Stimulated activated CD8-positive, alpha-beta memory T cell treated with anti-CD3 and anti-CD28 coated beads, Interleukin-2, amount 100 ng/mL, for 1 hour (primary cell): ENCODE results near the gene NRXN2.

Source experiments
- DNase-seq, 2 donors: peaks; one replicate each; pipeline ENCODE4 v3.0.0-alpha.2; 2020; ENCODE audit warnings: low read depth in 2 of 2

NRXN2 gene

DNA sequence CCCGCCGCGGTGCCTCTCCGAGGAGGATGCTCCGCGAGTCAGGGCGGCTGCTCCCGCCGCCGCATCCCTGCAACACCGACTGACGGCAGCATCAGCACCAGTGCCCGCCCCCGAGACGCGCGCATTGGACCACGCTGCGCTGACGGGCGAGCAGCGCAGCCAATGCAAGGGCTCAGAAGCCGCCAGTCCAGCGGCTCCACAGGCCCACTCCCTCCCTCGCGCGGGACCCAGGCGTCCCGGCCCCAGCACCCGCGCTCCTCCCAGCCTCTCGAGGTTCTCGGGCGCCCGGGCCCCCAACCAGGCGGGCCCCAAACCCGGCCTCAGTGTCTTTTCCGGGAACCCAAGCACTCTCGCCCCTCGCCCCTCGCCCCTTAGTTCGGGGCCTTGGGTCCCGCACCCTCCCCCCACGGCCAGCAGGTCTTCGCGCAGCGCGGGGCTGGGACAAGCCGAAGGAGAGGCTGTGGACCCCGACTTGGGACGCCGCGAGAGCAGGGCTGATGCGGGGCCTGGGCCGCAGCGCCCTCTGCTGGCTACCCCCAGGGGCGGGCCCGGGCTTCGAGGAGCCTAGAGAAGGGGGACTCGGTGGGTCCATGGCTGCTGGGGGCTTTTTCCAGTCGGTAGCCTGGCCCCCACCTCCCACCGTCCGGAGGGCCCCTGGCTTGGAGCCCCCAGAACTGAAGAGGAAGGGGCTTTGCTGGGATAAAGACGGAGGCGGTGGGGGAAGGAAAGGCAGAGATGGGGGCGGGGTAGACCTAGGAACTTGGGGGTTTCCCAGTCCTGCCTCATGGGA is at the start of gene NRXN2:
Gene NRXN2 (minus strand): TSS at position 81 of the 790 bp plus-strand sequence. CDS start 9,498 bp downstream, outside the sequence.
- DNase-seq, result peak; percentile 62 to 74

DNA sequence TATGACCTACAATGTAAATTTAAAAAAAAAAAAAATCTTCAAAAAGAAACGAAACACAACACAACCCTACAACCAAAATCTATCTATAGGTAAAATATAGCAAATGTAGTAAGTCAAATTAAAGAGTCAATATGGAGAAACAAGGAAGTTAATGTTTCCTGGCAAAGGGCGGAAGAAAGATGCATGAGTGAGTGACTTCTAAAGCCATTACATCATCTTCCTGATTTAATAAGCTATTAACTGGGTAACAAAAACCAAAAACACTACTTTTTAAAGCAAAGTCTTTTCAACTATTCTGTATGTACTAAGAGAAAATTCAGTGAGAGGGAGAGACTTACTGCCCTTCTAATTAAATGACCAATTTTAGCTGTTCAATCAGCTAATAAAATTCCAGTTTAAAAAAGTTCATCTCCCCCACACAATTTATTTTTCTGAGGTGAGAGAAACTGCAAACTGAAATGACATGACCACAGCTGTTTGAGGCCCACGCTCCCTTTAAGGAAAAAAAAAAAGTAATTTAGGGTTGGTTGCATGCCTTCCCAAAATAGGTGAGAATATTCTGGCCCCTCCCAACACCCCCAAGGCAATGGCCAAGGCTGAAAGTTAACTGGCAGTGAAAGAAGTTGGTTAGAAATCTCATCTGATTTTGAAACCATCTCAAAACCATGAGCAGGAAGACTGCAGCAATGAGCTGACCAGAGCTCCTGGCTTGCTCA is 49.5 kb upstream of the NRXN2 start:
- DNase-seq, result no peak

DNA sequence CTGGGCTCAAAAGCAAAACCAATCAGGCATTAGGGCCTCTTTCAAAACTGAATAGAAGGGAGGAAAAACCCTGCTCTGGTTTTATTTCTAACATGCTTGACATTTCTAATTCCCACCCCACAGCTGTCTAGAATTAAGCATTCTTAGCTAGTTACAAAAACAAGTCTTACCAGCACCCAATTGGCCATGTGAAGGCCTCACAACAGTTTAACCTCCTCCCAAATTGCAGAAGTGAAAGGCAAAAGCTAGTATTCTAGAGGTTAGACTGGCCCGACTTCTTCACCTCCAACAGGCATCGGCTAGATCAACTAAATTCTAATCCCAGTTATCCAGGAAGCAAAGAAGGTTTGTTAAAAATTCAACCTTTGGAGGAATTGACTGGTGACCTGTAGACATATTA is 48.9 kb upstream of the NRXN2 start:
- no peak for DNase-seq

DNA sequence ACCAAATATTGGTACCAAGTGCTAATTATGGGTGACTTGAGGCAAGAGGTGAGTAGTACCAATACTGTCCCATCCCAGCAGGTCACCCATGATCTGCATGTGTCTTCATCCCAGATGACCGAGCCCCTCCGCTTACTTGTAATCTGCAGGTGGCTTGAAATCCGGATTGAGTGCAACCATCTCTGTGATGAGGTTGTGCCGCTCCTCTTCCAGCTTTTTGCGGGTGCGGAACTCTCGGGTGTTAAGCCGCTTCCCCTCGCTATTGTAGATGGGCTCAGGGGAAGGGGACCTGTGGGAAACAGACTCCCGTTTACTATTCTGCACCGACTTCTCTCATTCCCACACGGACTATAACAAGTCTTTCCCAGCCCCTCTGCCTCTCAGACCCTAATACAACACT is 47.1 kb upstream of the NRXN2 start:
- DNase-seq, result no peak

DNA sequence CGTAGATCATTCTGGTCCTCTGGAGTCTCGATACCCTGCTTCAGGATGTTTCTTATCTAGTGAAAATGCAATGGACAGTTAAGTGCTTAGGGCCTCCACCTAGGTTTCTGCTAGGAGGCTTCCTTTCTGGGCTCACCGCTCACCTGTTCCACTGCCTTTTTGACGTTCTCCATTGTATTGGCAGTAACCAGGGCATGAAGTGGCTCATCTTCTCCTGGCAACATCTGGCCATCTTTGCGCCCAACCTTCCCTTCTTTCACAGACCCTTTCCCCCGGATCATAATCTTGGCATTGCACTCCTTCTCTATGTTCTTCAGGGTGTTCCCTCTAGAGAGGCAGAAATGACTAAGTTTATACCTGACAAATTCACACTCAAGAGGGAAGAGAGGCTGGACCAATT is 46.3 kb upstream of the NRXN2 start:
- no peak for DNase-seq

DNA sequence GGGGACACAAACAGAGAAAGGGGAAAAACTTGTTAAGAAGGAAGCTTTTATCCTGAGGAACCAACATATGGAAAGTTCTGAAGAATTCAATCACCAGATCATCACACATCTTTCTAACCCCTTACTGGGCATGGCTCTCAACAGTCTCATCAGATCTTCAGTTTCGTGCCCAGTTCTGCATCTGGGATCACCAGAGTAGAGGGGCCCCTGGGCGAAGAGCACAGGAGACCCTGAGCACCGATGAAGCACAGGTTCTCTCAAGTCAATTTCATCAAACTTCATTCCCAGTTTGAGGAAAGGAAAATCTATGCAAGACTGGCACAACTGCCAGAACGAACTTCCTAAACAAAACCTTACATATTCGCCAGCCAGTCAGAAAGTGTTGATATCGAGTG is 45.3 kb upstream of the NRXN2 start:
- DNase-seq, result no peak

DNA sequence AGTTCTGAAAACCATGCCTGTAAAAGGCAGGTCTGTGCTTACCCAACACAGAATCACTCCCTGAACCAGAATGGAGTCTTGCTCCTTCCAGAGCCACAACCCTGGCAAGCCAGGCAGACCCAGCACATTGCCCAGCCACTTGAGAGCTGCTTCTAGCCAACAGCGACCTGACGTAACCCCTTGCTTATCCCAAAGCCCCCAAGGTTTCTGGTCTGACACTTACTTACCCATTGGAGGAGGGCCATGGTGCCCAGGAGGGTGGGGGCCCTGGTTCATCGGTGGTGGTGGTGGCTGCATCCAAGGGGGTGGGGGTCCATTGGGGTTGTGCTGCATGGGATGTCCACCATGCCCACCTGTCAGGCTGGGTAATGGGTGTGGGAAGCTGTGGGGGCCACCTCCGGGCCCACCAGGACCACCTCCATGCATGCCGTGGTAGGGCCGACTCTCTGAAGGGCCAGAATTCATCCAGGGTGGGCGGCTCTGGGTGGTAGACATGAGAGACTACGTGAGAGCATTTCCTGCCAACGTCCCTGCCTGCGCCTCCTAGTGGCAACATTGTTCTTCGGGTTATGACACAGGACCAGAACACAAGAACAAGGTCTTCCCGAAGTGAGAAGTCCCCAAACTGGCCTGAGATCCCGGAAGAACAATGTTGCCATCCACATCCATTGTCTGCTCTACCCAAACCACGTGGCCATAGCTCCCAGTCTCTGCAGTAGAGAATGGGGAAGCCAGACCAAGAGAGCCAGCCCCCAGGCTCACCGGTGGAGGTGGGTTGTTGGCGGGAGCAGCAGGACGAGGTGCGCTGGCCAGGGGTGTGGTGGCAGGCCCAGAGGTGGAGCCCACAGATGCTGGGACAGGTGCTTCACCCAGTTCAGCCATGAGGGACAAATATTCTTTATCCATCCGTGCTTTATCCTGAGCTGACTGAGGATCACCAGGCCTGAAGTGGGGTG is 44.6 kb upstream of the NRXN2 start:
- peak; percentile 62 to 70 for DNase-seq

DNA sequence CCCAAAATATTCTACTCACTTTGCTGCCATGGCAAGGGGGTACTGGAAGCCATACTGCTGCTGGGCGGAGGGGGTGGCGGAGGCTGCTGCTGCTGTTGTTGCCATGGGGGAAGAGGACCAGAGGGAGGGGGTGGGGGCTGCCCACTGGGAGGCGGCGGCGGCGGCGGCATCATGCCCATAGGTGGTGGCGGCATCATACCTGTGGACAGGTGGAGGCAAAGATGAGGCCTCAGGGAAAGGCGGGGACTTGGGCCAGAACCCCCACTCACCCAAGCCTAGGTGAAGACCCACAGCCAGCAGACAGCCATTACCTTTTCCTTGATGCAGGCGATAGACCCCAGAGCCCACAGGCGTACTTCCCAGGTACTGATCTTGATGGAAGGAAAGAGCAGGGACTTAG is 43.9 kb upstream of the NRXN2 start:
- no peak for DNase-seq

DNA sequence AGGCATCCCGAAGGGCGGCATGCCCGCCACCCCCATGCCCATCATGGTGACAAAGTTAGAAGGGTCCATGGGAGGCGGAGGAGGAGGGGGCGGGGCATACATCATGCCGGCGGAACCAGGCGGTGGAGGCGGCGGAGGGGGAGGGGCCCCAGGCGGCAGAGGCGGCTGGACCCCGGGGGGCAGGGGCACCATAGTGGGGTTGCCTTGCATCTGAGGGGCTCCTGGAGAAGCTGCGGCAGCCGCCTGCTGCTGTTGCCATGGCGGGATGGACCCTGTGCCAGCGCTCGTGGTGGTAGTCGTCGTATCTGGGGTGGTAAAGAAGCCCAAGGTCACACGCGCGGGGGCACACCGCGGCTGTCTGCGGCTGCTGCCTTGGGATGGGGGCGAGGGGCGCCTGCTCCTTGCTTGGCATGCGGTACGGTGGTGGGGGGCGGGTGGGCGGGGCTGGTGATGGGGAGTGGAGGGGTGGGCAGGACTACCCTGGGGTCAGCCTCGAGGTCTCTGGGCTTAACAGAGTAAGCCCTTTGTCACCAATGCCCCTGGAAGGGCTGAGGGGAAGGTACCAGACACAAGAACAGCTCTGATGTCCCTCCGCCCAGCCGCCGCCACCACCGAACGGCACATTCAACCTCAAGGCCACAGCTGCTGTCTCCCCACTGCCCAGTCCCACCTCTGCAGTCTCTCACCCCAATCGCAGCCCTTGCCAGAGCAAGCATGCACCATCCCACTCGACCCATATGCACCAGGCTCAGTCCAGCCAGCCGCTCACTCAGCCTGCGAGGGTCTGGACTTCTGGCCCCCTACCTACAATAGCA is 43.1 kb upstream of the NRXN2 start:
- DNase-seq, result no peak

DNA sequence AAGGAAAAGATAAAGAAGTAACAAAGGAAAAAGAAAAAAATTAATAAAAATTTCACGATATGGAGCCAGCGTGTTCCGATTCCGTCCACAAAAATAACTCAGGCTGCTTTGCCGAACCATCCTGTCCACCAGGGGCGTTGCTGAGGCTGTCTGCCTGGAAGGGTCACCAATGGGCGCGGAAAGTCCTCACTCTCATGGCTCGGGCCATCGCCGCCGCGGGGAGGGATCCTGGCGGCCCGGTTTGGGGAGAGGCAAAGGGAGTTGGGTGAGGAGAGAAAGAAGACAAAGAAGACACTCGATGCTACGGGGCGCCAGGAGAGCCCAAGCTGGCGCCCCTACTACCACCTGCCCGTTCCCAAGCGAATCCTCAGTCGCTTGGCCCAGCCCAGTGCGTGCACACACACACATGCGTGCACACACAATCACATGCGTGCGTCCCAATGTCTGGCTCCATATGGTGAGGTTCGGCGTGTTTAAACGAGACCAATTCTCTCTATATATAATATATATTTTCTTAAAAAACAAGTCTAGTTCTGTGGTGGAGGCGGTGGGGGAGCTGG is 42.4 kb upstream of the NRXN2 start:
- no peak for DNase-seq

DNA sequence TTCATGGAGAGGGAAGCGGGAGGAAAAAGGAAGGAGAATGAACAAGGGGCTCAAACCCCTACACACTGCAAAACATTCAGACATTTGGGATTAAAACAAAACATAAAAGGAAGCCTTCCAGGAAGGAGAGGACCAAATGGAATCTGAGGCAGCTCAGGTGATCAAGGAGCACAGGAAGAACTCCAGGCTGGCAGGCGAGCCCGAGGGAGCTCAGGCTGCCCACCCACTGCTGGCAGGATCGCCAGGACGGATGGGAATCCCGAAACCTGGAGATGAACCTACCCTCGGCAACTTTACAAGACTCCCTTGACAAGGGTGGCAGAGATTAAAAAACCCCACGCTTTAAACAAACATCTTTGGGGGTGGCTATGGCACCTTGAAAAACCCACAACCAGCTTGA is 41.8 kb upstream of the NRXN2 start:
- no peak for DNase-seq

DNA sequence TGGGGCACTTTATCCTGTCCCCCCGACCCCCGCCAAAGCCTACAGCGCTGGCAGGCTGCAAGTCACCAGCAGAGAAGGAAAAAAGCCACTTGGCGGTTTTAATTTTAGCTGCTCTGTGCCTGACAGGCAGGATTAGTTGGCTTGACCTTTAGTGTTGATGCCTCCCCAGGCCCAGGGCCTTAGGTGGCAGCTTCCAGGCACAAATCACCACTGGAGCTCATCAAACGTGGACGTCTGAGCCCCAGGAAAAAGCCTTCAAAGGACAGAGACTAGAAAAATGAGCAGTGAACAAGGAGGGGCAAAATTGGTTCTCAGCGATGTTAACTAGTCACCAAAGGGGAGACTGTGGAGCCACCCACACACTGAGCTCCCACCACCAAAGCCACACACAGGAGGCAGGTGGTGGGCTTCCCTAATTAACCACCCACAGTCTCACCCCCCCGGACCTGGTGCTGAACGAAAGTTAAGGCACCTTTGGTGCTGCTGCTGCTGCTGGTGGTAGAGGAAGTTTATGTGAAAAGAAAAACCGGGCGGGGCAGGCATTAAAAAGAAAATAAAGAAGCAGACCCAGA is 41.1 kb upstream of the NRXN2 start:
- peak in 1 of 2 donors; percentile 40 for DNase-seq

DNA sequence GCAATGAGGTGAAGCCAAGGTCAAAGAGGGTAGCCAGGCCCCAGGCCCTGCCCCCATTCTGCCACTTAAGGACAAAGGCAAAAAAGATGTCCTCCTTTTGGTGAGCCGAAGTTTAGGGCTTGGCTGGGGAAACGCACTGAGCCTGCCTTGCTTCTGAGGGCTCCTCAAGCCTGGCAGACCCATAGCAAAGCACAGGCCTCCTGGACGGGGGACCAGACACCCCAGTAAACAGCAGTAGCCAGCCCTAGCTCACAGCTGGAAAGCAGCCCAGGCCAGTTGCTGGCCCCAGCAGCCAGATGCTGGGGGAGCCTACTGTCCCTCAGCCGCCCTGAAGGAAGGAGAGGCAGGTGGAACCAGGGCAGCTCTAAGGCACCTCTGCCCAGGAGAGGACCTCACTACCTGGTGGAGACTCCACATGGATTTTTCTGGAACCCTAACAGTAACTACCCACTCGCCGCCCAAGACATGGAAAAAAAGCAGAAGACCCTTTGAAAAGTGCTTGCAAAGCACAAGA is 40.6 kb upstream of the NRXN2 start:
- no peak for DNase-seq

DNA sequence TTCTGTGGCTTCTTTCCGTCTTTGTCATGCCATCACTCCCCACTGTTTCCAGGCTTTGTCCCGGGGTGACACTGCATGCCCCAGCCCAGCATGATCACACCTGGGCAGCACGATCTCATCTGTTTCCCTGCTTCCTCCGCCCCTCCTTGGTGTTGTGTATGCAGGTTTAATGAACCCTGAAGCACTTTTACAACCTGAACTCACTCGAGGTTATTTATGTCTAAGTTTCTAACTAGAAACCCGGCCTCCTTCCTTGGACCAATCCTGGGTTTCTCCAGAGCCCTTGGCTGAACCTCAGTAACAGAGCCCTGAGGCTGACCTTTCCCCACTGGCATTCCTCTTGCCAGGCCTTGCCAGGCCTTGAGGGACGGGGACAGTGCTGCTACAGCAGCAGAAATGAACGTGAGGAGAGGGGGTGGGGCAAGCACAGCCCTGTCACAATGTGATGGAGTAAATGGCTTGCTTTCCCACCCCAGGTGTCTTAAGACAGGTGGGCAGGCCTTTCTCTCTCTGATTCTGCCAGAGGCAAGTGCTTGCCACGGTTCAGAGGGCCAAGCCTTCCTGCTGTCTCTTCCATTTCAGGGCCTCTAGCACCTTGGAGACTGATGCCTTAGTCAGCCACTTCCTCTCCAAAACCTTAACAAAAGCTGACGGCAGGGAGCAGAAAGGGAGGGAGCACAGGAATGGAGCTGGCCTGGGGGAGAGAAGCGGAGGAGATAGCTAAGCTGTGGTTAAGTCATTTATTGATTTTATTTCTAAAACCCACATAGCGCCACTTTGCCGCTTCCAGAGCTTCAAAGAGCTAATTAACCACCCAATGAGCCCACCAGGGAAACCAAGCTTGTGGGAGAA is 39.9 kb upstream of the NRXN2 start:
- no peak for DNase-seq

DNA sequence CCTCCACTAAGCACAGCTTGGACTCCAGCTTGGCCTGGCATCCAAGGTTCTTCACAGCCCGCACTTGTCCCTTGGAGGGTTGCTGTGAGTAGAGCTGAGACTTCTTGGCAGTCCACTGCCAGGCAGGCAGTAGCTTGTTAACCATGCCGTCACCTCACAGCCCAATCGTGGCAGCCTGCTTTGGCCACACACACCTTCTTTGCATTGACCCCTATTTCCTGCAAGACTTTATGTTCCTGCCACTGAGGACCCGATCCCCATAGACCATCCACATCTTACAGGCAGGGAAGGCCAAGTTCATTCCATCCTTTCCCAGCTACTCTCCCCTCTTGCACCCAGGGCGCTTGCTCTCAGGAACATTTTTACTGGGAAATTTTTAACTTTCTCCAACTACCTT is 39.3 kb upstream of the NRXN2 start:
- DNase-seq, result no peak

DNA sequence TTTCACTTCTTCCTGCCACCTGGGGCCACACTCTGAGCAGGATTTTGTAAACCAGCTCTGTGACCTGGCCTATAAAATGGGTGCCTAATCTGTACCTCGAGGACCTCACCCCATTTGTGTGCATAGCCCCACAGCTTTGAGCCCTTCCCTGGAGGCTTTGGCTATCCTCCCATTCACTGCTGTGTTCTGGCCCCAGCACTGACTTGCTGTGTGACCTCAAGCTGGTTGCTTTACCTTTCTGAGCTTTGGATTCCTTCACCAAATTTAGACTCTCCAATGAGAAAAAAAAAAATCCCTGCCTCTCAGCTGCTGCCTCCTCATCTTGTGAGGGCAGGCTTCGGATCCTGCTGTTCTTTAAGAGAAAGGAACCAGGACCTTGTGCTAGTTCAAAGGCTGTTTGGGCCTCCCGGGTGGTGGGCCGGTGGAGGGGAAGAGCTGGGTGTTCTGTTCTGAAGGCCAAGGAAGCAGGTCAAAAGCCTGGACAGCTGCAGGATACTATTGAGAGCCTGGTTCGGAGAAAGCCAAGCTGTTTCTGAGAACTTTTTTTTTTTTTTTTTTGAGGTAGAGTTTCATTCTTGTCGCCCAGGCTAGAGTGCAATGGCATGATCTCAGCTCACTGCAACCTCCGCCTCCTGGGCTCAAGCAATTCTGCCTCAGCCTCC is 37.9 kb upstream of the NRXN2 start:
- DNase-seq, result no peak

DNA sequence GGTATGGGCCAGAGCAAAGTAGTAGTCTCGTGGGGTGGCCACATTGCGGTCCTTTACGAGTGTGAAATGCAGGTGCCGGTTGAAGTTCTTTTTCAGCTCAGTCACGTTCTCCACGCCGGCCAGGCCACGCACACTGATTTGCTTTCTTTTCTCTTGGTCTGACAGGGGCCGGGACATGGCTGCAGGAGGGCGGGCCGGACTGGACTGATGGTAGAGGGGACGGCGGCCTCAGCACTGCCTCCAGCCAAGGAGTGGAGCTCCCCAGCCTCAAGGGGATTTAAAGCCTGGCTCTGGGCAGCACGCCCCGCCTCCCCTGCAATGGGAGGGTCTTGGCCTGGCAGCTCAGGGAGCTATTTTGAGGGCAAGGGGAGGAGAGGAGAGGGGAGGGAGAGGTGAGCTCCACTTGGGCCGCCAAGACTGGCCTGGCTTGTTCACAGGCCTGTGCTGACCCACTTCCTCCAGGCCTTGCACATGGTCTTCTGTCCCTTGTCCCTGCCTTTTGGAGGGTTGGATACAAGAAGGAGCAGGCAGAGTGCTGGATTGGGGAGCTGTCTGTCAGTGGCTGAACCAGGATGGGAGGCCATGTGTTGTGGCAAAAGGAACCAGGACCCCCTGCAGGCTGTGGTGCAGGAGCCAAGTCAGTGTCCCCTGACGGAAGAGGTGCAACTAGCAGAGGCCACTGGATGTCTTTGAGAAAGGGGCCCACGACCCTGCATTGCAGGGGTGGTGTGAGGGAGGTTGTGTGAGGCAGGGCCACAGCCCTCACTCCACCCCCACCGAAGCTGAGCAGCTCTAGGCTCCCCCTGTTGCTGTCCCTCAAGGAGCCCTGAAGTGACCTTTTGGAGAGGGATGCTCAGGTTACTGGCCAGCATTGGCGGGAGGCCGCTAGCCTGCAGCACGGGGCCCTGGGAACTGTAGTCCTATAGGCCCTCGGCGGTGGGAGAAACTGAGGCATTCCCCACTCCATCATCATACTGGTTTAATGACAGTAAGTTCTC is 37.0 kb upstream of the NRXN2 start, which contains the start of gene PYGM:
Gene PYGM (minus strand): TSS at position 253 of the 998 bp plus-strand sequence. CDS start 76 bp downstream, at position 177.
- no peak for DNase-seq
